ENCODE data around the gene GPR158. TPM values are rescaled to one million over a fixed set of nuclear protein-coding genes. Genes with fewer than 3 reads are reported as not detected.

The GPR158 gene
- total RNA-seq, 1 experiment from 2014 or later: 0.42 TPM

DNA sequence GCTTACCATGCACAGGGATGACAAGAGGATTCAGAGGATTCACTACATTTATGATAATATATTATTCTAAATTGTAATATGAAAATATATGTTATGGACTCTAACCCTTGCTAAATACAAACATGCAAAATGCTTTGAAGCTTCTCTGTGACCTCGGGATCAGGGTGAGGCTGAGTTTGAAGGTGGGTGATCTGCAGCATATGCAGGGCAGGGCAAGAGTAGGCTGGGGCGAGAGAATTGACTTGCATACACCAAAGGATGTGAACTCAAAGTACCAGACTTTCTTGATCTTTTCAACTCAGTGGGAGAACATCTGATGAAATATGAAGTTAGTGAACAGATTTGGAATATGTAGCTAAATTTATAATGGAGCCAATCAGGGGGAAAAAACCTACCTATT is 57.0 kb downstream of the GPR158 start:
- DNase-seq (ENCODE audit: low read depth in 1 of 2, low spot score in 2 of 2): no peak
- Histone ChIP-seq H3K9me3 (replicated peaks) (no peaks in the 10 kb centered on the region), H3K4me1 (replicated peaks) (no peaks in the 10 kb centered on the region), H3K4me3 (no peak overlapping the region), H3K27me3 (replicated peaks) (no peaks in the 10 kb centered on the region), H3K36me3 (no peaks in the 10 kb centered on the region), H3K27ac (no peak overlapping the region)

DNA sequence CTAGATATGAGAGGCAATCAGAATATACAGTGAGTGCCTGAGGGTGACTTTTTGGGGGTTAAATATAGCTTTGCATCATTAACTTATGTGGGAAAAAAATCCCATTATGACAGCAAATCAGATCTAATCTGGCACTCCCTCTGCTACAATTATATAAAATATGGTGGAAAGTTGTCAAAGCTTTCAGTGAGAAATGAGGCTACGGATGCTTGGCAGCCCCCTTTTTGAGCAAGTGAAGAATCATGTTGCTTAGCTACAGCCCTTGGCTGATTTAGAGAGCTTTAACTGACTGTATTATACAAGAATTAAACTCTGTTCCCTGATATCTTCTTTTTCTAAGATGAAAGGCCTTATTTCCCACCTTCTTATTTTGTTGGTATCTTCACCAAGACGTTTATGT is 57.4 kb downstream of the GPR158 start:
- Histone ChIP-seq H3K36me3 (no peaks in the 10 kb centered on the region), H3K4me3 (no peak overlapping the region), H3K4me1 (replicated peaks) (no peaks in the 10 kb centered on the region), H3K9me3 (replicated peaks) (no peaks in the 10 kb centered on the region), H3K27ac (no peak overlapping the region), H3K27me3 (replicated peaks) (no peaks in the 10 kb centered on the region)
- DNase-seq (ENCODE audit: low read depth in 1 of 2, low spot score in 2 of 2): no peak

DNA sequence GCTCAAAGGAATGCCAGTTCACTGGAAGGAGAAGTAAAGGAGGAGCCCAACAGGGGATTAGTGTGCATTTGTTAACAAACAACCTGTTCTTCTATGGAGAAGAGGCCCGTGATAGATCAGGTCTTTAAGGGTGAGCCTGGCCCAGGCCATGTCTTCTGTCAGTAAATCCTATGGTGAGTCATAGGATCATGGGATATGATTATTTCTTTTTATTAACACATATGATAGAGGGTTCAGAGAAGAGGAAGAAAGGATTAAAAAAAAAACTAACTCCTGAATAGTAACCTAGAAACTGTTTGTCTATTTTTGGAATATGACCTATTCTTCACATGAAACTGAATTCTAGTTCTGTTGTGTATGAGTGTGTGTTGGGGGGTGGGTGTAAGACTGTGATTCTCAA is 70.4 kb downstream of the GPR158 start:
- H3K36me3 ChIP-seq: no peaks in the 10 kb centered on the region
- no peak for DNase-seq (ENCODE audit: low read depth in 1 of 2, low spot score in 2 of 2)

DNA sequence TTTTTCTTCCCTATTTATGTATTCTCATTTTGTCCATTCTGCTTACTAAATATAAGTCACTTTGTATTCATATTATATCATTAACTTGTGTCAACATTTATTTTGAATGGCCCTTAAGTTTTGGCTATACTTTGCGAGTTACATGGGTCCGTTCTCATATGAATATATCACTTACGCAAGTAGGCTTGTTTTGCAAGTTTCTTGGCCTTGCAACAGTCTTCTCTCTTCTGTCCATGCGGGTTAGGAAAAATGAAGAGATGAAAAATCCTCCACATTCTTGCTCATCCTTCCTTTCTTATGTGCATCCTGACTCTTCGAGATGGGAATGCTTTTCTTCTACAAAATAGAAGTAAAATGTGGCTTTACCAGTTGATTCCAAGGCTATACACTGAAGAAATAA is 82.8 kb downstream of the GPR158 start:
- no peak overlapping the region for H3K4me3 ChIP-seq
- 0 out of 2 replicates have a peak, but pooled peaks cover 2% of the 10 kb centered on the region for H3K27me3 ChIP-seq (replicated peaks)
- no peaks in the 10 kb centered on the region for H3K36me3 ChIP-seq
- H3K9me3 ChIP-seq (replicated peaks): no peaks in the 10 kb centered on the region
- no peak overlapping the region for H3K27ac ChIP-seq
- H3K4me1 ChIP-seq (replicated peaks): no peaks in the 10 kb centered on the region
- no peak for DNase-seq (ENCODE audit: low read depth in 1 of 2, low spot score in 2 of 2)

More for the DNA sequence above, 70.4 kb downstream of the GPR158 start:
- H3K9me3 ChIP-seq (replicated peaks): no peaks in the 10 kb centered on the region
- no peaks in the 10 kb centered on the region for H3K4me1 ChIP-seq (replicated peaks)
- H3K27ac ChIP-seq: no peak overlapping the region
- H3K27me3 ChIP-seq (replicated peaks): no peaks in the 10 kb centered on the region
- H3K4me3 ChIP-seq: no peak overlapping the region

DNA sequence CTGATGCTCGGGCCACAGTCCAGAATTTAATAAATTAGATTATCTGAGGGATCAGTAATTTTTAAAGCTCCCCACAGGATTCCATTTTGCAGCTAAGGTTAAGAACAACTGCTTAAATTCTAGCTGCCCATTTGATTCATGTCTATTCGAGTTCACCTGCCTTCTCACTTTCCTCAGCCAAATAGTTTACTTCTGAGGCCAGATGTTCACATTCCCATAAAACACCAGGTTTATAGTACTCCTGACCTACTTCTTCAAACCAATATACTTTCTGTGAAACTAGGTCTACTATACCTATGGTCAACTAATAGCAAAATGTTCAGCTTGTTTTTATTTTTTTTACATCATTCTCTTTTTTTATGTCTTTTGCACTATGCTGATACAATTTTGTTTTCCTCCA is 86.3 kb downstream of the GPR158 start:
- Histone ChIP-seq H3K9me3 (replicated peaks) (no peaks in the 10 kb centered on the region), H3K27ac (no peak overlapping the region), H3K4me1 (replicated peaks) (no peaks in the 10 kb centered on the region), H3K4me3 (no peak overlapping the region), H3K36me3 (no peaks in the 10 kb centered on the region), H3K27me3 (replicated peaks) (no peaks in the 10 kb centered on the region)
- no peak for DNase-seq (ENCODE audit: low read depth in 1 of 2, low spot score in 2 of 2)

DNA sequence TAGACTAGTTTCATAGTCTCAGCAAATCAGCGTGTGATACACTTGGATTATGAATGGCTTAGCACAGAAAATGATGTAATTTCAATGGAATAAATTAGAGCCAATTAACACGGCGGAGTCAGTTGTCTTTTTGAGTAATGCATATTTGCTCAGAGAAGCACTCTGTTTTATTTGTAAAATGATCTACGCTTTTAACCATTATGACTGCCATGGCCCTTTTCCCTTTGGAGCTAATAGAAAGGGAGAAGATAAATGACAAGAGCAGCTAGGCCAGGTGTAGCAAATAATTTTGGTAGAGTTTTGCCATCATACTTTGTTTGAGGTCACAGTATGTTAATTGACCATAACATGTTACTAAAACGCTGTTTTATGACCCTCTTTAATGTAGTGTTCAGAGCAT is 86.8 kb downstream of the GPR158 start:
- no peaks in the 10 kb centered on the region for H3K36me3 ChIP-seq
- H3K4me3 ChIP-seq: no peak overlapping the region
- no peak overlapping the region for H3K27ac ChIP-seq

DNA sequence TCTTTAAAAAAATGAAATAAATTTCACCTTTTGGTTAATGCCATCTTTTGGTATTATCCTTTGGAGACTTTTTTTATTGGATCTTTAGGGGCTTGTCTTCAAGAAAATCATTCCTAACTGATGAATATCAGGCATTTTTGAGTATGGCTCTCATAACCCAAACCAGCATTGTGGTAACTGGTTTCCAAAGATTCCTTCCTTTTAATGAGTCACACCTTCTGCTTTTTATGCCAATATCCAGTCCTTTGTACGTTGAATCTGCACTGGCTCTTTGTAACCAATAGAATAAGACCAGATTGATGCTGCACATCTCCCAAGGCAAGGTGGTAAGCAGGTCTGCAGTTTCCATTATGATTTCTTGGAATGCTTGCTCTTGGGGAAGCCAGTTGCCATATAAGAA is 89.1 kb downstream of the GPR158 start:
- no peak for DNase-seq (ENCODE audit: low read depth in 1 of 2, low spot score in 2 of 2)
- Histone ChIP-seq H3K27me3 (replicated peaks) (no peaks in the 10 kb centered on the region), H3K4me3 (no peak overlapping the region)

More for the DNA sequence above, 86.8 kb downstream of the GPR158 start:
- Histone ChIP-seq H3K9me3 (replicated peaks) (no peaks in the 10 kb centered on the region), H3K27me3 (replicated peaks) (no peaks in the 10 kb centered on the region), H3K4me1 (replicated peaks) (no peaks in the 10 kb centered on the region)
- DNase-seq (ENCODE audit: low read depth in 1 of 2, low spot score in 2 of 2): no peak

DNA sequence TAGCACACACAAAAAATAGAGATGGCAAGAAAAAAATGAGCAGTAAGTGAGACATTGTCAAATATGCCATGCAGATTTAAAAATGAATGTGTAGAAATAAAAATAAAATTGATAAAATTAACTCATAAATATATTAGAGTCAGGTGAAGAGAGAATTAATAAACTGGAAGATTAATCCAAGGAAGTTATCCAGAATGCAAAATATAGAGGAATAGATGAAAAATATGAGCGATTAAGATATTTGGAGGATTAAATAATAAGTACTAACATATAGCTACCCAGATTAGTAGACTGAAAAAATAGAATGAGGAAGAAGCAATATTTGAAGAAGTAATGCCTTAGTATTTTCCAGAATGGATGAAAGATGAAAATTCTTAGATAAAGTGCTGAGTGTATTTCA is 103.4 kb downstream of the GPR158 start:
- Histone ChIP-seq H3K36me3 (no peaks in the 10 kb centered on the region), H3K27ac (no peak overlapping the region), H3K9me3 (replicated peaks) (peaks cover 3% of the 10 kb centered on the region; the same call in 1 of the 2 replicates), H3K27me3 (replicated peaks) (no peaks in the 10 kb centered on the region), H3K4me3 (no peak overlapping the region), H3K4me1 (replicated peaks) (no peaks in the 10 kb centered on the region)
- no peak for DNase-seq (ENCODE audit: low read depth in 1 of 2, low spot score in 2 of 2)

More for the DNA sequence above, 89.1 kb downstream of the GPR158 start:
- H3K4me1 ChIP-seq (replicated peaks): no peaks in the 10 kb centered on the region
- H3K36me3 ChIP-seq: no peaks in the 10 kb centered on the region
- H3K27ac ChIP-seq: no peak overlapping the region
- no peaks in the 10 kb centered on the region for H3K9me3 ChIP-seq (replicated peaks)

DNA sequence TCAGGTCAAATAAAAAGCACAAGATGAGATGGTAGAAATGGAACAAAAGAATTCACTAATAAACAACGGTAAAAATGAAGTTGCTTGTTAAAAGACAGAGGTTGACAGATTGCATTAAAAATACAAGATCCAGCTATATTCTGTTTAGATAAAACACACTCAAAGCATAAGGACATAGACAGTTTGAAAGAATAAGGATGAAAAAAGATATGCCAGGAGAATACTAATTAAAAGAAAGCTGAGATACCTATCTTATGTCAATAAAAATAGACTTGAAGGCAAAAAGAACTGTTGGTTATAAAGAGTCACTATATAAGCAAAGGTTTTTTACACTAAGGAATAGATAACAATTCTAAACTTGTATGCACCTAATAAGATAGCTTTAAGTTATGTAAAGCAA is 105.3 kb downstream of the GPR158 start:
- no peak overlapping the region for H3K4me3 ChIP-seq
- H3K4me1 ChIP-seq (replicated peaks): no peaks in the 10 kb centered on the region
- no peaks in the 10 kb centered on the region for H3K36me3 ChIP-seq
- H3K27ac ChIP-seq: no peak overlapping the region
- H3K9me3 ChIP-seq (replicated peaks): peaks cover 3% of the 10 kb centered on the region; the same call in 1 of the 2 replicates
- H3K27me3 ChIP-seq (replicated peaks): no peaks in the 10 kb centered on the region
- DNase-seq (ENCODE audit: low read depth in 1 of 2, low spot score in 2 of 2): no peak

DNA sequence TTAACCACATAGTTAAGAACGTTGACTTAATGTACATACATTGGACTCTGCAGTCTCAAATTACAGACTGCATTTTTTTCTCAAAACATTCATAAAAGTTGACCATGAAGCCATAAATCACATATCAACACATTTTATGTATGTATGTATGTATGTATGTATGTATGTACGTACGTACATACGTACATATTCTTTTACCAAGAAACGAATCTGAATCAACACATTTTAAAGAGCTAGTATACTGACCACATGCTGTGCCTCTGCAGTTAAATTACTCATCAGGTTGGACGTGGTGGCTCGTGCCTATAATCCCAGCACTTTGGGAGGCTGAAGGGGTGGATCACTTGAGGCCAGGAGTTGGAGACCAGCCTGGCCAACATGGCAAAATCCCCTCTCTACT is 105.8 kb downstream of the GPR158 start:
- Histone ChIP-seq H3K36me3 (no peaks in the 10 kb centered on the region), H3K27ac (no peak overlapping the region), H3K4me3 (no peak overlapping the region), H3K4me1 (replicated peaks) (no peaks in the 10 kb centered on the region), H3K9me3 (replicated peaks) (peaks cover 3% of the 10 kb centered on the region; the same call in 1 of the 2 replicates), H3K27me3 (replicated peaks) (no peaks in the 10 kb centered on the region)
- no peak for DNase-seq (ENCODE audit: low read depth in 1 of 2, low spot score in 2 of 2)

DNA sequence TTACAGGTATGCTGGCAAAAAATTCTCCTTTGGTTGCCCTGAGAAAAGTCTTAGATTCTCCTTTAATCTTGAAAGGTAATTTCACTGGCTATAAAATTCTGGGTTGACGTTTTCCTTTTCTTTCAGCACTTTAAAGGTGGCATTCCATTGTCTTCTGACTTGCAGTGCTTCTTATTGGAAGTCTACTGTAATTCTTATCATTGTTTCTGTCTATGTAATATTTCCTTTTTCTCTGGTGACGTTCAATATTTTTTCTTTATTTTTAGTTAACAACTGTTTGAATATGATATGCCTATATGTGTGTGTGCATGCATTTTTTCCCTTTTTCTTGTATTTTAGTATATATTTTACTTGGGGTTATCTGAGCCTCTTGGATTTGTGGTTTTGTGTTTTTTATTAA is 111.0 kb downstream of the GPR158 start:
- Histone ChIP-seq H3K4me3 (no peak overlapping the region), H3K9me3 (replicated peaks) (no peaks in the 10 kb centered on the region; the same call in 1 of the 2 replicates), H3K27me3 (replicated peaks) (no peaks in the 10 kb centered on the region), H3K4me1 (replicated peaks) (no peaks in the 10 kb centered on the region), H3K36me3 (no peaks in the 10 kb centered on the region), H3K27ac (no peak overlapping the region)
- DNase-seq (ENCODE audit: low read depth in 1 of 2, low spot score in 2 of 2): no peak

DNA sequence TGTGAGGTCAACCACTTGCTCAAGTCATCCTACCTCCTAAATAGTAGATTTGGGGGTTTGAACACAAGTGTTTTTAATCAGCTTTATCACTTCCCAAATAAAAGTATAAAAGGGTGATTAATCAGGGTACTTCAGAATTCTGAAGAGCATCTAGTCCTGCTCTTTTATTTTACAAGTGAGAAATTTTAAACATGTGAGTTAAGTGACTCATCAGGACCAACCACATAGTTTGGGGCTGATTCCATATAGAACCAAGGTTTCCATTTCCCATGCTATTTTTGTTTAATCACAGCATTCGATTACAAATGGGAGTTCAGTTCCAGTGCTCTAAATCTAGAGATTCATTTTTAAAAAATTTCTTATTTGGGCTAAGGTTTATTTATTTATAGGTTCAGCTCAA is 113.4 kb downstream of the GPR158 start:
- DNase-seq (ENCODE audit: low read depth in 1 of 2, low spot score in 2 of 2): no peak
- H3K36me3 ChIP-seq: no peaks in the 10 kb centered on the region
- no peak overlapping the region for H3K4me3 ChIP-seq
- H3K4me1 ChIP-seq (replicated peaks): no peaks in the 10 kb centered on the region
- H3K27ac ChIP-seq: no peak overlapping the region
- H3K9me3 ChIP-seq (replicated peaks): no peaks in the 10 kb centered on the region; the same call in 1 of the 2 replicates
- H3K27me3 ChIP-seq (replicated peaks): no peaks in the 10 kb centered on the region

DNA sequence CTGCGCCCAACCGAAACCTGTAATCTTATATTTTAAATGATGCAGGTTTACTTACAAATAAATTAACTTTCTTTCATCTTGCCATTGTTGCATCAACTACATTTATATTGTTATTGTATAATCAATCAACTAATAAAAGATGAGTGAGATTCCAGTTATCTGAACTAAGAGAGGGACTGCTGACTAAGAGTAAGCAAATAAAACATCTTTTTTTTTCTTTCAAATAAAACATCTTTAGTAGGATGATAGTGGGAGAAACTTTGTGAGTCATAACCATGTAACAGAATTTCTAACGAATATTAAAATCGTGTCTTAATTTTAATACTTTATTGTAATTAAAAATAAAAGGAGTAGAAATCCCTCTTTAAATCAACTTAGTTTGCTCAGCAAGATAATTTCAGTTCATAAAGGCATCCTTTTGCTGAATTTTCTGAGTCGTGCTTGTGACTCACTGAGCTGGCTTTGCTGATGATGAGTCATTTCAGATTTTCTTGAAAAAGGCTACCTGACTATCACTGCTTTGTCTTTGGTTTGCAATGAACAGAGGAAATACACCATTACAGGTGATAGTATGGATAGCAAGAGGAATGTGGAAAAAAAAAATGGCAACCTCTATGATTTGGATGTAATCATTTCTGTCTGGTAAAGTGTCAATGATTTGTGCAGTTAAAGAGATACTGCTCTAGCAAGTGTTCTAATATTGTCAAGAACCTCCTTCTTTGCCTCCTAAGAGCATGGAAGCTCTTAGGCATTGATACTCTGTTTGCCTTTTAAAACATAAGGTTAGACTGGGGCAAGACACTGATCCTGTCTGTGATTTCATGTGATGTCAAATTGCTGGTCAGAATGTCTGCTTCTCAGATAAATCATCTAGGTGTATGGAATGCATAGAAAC is 119.5 kb downstream of the GPR158 start:
- no peaks in the 10 kb centered on the region for H3K4me1 ChIP-seq (replicated peaks)
- H3K36me3 ChIP-seq: no peaks in the 10 kb centered on the region
- no peaks in the 10 kb centered on the region for H3K27me3 ChIP-seq (replicated peaks)
- H3K4me3 ChIP-seq: no peak overlapping the region
- H3K27ac ChIP-seq: no peak overlapping the region
- no peak for DNase-seq (ENCODE audit: low read depth in 1 of 2, low spot score in 2 of 2)
- H3K9me3 ChIP-seq (replicated peaks): no peaks in the 10 kb centered on the region

DNA sequence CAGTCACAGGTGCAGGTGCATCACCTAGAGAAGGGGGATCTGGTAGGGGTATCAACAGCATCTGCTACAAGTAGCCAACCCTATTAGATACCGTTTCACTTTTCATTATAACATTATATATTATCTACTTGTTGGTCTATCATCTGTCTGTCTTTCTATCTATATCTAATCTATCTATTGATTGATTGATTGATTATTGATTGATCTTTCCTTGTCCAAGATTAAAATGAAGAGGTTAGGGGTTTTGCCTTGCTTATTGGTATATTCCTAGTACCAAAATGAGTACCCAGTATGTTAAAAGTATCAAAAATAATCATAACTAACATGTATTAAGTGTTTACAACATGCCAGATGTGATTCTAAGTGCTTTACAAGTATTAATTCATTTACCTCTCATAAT is 121.5 kb downstream of the GPR158 start:
- no peaks in the 10 kb centered on the region for H3K4me1 ChIP-seq (replicated peaks)
- no peak for DNase-seq (ENCODE audit: low read depth in 1 of 2, low spot score in 2 of 2)

More for the DNA sequence above, 121.5 kb downstream of the GPR158 start:
- H3K9me3 ChIP-seq (replicated peaks): no peaks in the 10 kb centered on the region
- no peaks in the 10 kb centered on the region for H3K27me3 ChIP-seq (replicated peaks)
- H3K36me3 ChIP-seq: no peaks in the 10 kb centered on the region
- H3K27ac ChIP-seq: no peak overlapping the region
- H3K4me3 ChIP-seq: no peak overlapping the region

Data from SJSA1 (cell line).